CD4-positive, alpha-beta memory T cell (primary cell): Measurements from ENCODE around the gene RPS27A. TPM values are rescaled to one million over a fixed set of nuclear protein-coding genes. Genes with fewer than 3 reads are reported as not detected.

Experiments used
- polyA plus RNA-seq, 2 donors: library from polyadenylated mRNA; unstranded; fragments of 300-500 nt; fragmentation: Illumina TruSeq; gene quantifications; one replicate each; pipeline ENCODE4 v1.2.3, GENCODE V29; 2021
- total RNA-seq, 2 experiments: library from RNA; stranded (reverse); gene quantifications; one replicate each; pipeline ENCODE4 v1.2.3, GENCODE V29; 2021

The RPS27A gene
- total and polyA plus RNA-seq, 4 experiments from 2014 or later: 2,280 to 3,667 (median 2,534) TPM

Other genes starting within 250 kb of the RPS27A start
- 10 to 100 TPM; 73.8 to 81.3 TPM for gene RTN4, start 182.2 kb upstream of the RPS27A start, total RNA-seq
- 10 to 100 TPM; 89.1 to 90.0 TPM for gene RTN4, start 182.2 kb upstream of the RPS27A start, polyA plus RNA-seq
- gene CLHC1, start 395 bp upstream of the RPS27A start, total RNA-seq: 10 to 100 TPM; 12.4 to 14.2 TPM
- 1 to 10 TPM; 1.0 to 2.6 TPM for gene CLHC1, start 395 bp upstream of the RPS27A start, polyA plus RNA-seq
- gene MTIF2, start 36.5 kb downstream of the RPS27A start, total RNA-seq: 10 to 100 TPM; 33.1 to 38.6 TPM
- 10 to 100 TPM; 11.7 to 17.6 TPM for gene MTIF2, start 36.5 kb downstream of the RPS27A start, polyA plus RNA-seq
- 10 to 100 TPM; 18.7 to 19.1 TPM for gene CCDC88A, start 187.2 kb downstream of the RPS27A start, total RNA-seq
- 1 to 10 TPM in 1 of 2 donors, under 1 TPM in 1; 0.53 to 8.9 TPM for gene CCDC88A, start 187.2 kb downstream of the RPS27A start, polyA plus RNA-seq